Esophagus (tissue), 2 donors: ENCODE measurements around the gene PSME3. TPM values are rescaled to one million over a fixed set of nuclear protein-coding genes. Genes with fewer than 3 reads are reported as not detected.

Source experiments
- H3K27ac ChIP-seq, 2 donors: one replicate each; pipeline ENCODE4 v1.5.1; 2013; ENCODE audit warnings: low read depth in 2 of 2, mild to moderate bottlenecking in 2 of 2, inconsistent platforms in 1 of 2, low read length in 1 of 2, moderate library complexity in 1 of 2
- H3K27me3 ChIP-seq, 2 donors: one replicate each; pipeline ENCODE4 v1.6.1; 2013; ENCODE audit warnings: low read length in 2 of 2, control low read depth in 1 of 2, mild to moderate bottlenecking in 1 of 2; ENCODE audit not compliant: insufficient read depth in 2 of 2, control insufficient read depth in 1 of 2
- H3K36me3 ChIP-seq, 2 donors: one replicate each; pipeline ENCODE4 v1.6.1; 2013; ENCODE audit warnings: low read length in 1 of 2; ENCODE audit not compliant: control insufficient read depth in 2 of 2, insufficient read depth in 2 of 2
- H3K4me1 ChIP-seq, 2 donors: one replicate each; pipeline ENCODE4 v1.6.1; 2013; ENCODE audit warnings: low read length in 1 of 2; ENCODE audit not compliant: control insufficient read depth in 2 of 2, insufficient read depth in 2 of 2
- H3K4me3 ChIP-seq, 2 donors: one replicate each; pipeline ENCODE4 v1.5.1; 2013; ENCODE audit warnings: low read length in 2 of 2, mild to moderate bottlenecking in 2 of 2, low read depth in 1 of 2, moderate library complexity in 1 of 2
- H3K9me3 ChIP-seq, 2 donors: one replicate each; pipeline ENCODE4 v1.6.1; 2013; ENCODE audit warnings: mild to moderate bottlenecking in 2 of 2, low read depth in 1 of 2, low read length in 1 of 2, moderate library complexity in 1 of 2; ENCODE audit not compliant: control insufficient read depth in 2 of 2, insufficient read depth in 1 of 2
- WGBS, 2 donors: extraction: QIAGEN DNeasy Blood & Tissue Kit; methylation state at CpG; one replicate each; pipeline ENCODE4 v1.1.7; 2013; 5-methylcytosine and 5-hydroxymethylcytosine counted together
- polyA plus RNA-seq, 2 donors: library from polyadenylated mRNA; stranded (reverse); fragments of 200-250 nt; gene quantifications; one replicate each; pipeline ENCODE4 v1.2.3, GENCODE V29; 2013
- donor health status: healthy with polysubstance abuse.
- donor health status: Bipolar disorder and iron deficiency.

The PSME3 gene
- polyA plus RNA-seq, 2 donors, result 24.8 to 69.3 TPM

DNA sequence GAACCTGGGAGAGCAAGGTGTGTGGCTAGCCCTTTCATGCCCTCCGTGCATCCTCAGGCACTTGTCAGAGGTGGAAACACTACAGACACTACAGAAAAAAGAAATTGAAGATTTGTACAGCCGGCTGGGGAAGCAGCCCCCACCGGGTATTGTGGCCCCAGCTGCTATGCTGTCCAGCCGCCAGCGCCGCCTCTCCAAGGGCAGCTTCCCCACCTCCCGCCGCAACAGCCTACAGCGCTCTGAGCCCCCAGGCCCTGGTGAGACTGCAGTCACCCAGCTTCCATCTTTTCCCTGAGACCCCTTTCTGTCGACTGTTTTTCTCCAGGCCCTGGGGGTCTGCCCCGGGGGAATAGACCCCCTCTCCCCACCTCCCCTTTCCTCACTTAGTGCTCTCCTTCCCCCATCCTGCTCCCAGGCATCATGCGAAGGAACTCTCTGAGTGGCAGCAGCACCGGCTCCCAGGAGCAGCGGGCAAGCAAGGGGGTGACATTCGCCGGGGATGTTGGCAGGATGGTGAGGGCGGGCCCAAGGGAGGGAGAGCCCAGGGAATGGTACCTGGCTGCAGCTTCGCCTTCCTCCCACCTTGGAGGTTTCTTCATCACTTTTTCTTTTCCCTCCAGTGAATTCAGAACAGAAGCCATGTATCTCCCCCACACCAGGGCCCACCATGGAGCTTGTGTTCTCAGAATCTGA, 37.0 kb upstream of the PSME3 start:
- WGBS, 2 donors, result 91 to 92% methylated on average over 18 of the region's 18 CpGs
- Histone ChIP-seq H3K27me3 (no peaks in the 10 kb centered on the region), H3K36me3 (peaks cover 0 to 8% of the 10 kb centered on the region in 2 donors), H3K4me3 (no peak overlapping the region), H3K9me3 (no peaks in the 10 kb centered on the region), H3K27ac (peak overlapping the region; percentile 37 to 95), H3K4me1 (peaks cover 6 to 25% of the 10 kb centered on the region in 2 donors)

- peak overlapping the region; percentile 76 to 95 for H3K27ac ChIP-seq
- H3K9me3 ChIP-seq, result no peaks in the 10 kb centered on the region
- peaks cover 6 to 25% of the 10 kb centered on the region in 2 donors for H3K4me1 ChIP-seq
- peaks cover 0 to 8% of the 10 kb centered on the region in 2 donors for H3K36me3 ChIP-seq
- H3K4me3 ChIP-seq, result peak overlapping the region; percentile 95 to 99
- 53 to 67% methylated on average over 10 of the region's 10 CpGs for WGBS, 2 donors
- H3K27me3 ChIP-seq, result no peaks in the 10 kb centered on the region
Observed at GRCh38 chr17:42797067-42798007, 35.9 kb upstream of the PSME3 start.

GRCh38 chr17:42798011-42798382, 35.2 kb upstream of the PSME3 start:
- peak overlapping the region; percentile 76 to 95 for H3K27ac ChIP-seq
- peaks cover 0 to 8% of the 10 kb centered on the region in 2 donors for H3K36me3 ChIP-seq
- H3K9me3 ChIP-seq, result no peaks in the 10 kb centered on the region
- H3K27me3 ChIP-seq, result no peaks in the 10 kb centered on the region
- H3K4me3 ChIP-seq, result peak overlapping the region; percentile 95 to 99
- peaks cover 6 to 25% of the 10 kb centered on the region in 2 donors for H3K4me1 ChIP-seq
- WGBS, 2 donors, result 14 to 15% methylated on average over 10 of the region's 10 CpGs

DNA sequence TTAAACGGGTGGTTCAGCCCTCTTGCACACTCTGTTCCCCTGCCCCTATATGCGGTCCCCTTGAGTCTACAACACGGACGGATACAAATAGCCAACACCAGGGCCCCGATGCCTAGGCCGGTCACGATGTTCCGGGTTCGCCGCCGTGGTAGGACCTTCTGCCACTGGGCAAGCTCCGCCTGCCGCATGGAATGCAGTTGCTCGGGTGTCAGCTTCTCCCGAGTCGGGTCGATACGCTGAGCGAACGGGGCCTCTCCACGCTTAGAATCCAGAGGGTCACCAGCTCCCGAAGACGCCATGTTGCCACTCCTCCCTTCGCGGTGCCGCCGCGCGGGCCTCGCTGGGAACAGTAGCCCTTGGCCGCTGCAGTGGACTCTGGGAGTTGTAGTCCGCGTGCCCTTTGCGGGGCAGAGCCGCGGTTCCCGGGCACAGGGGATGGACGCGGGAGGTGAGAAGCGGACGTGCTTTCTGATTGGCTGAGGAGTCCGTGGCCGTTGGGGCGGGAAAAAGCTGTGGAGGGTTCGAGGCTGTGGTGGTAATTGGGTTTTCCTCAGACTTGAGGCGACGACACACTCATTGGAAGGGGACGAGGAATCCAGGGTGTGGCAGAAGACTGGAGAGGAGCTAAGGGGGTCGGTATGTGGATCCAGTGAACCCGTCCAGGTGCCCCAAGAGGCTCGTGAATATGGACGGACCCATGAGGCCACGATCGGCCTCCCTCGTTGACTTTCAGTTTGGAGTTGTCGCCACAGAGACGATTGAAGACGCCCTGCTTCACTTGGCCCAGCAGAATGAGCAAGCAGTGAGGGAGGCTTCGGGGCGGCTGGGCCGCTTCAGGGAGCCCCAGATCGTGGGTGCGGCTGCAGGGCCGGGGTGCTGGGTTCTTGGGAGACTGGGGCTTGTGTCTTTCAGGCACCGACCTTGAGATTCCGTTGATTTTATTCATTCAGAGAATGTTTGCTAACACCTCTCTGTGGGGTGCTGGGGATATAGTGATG, 34.5 kb upstream of the PSME3 start, which contains the start of the genes CNTD1 and COA3:
TSS of gene CNTD1 (plus strand) at position 479 of the 998 bp plus-strand sequence. CDS start at position 686, 207 bp downstream.
TSS of gene COA3 (minus strand) at position 322 of the 998 bp plus-strand sequence. CDS start at position 299, 23 bp downstream.
- no peaks in the 10 kb centered on the region for H3K27me3 ChIP-seq
- H3K4me1 ChIP-seq, result peaks cover 6 to 25% of the 10 kb centered on the region in 2 donors
- 26 to 27% methylated on average over 66 of the region's 66 CpGs for WGBS, 2 donors
- peak within 1 kb of the TSS; percentile 76 to 95 for H3K27ac ChIP-seq
- no peaks in the 10 kb centered on the region for H3K9me3 ChIP-seq
- H3K36me3 ChIP-seq, result peaks cover 0 to 8% of the 10 kb centered on the region in 2 donors
- H3K4me3 ChIP-seq, result peak within 1 kb of the TSS; percentile 95 to 99

GRCh38 chr17:42803074-42803883, 29.9 kb upstream of the PSME3 start:
- Histone ChIP-seq H3K27ac (no peak overlapping the region), H3K27me3 (no peaks in the 10 kb centered on the region), H3K4me3 (no peak overlapping the region), H3K9me3 (no peaks in the 10 kb centered on the region), H3K4me1 (peaks cover 0 to 3% of the 10 kb centered on the region in 2 donors), H3K36me3 (no peaks in the 10 kb centered on the region)
- 47 to 51% methylated on average over 2 of the region's 2 CpGs for WGBS, 2 donors

DNA sequence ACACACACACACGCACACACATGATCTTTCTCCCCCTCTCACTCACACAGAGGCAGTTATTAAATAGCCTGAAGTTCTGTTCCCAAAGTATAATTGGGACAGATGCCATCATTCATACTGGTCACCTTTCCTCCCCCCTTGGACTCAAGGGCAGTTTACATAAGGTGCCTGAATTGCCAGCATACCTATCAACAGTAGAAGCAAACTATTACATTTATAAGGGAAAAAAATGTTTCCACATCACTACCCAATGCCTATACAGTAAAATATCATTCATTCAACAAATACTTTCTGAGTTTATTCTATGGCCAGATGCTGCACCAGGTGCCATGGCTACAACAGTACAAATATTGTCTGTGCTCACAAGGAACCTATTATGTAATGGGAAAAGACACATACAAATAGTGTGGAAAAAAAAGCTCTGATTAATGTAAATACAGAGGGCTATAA, 28.3 kb upstream of the PSME3 start:
- Histone ChIP-seq H3K36me3 (no peaks in the 10 kb centered on the region), H3K27ac (no peak overlapping the region), H3K4me1 (no peaks in the 10 kb centered on the region), H3K27me3 (no peaks in the 10 kb centered on the region), H3K9me3 (no peaks in the 10 kb centered on the region), H3K4me3 (no peak overlapping the region)
- 64 to 91% methylated on average over 1 of the region's 1 CpG for WGBS, 2 donors

DNA sequence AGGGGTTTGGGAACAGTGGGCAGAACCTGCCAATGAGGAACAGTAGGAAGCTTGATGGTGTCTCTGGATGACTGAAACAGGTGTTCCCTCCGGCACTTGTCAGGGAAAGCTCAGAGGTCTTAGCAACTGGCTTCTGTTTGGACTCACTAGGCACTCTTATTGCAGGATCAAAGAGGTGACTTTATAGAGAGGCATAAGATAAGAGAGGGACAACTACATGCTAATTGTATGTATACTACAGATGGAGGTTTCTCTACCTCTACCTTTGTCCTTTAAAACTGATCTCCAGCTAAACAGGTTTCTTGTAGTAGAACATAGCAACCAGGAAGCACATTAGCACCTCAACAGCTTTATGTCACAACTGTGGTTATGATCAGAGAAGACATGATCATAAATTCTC, 26.9 kb upstream of the PSME3 start:
- H3K36me3 ChIP-seq, result peaks cover 1 to 6% of the 10 kb centered on the region in 2 donors
- H3K9me3 ChIP-seq, result no peaks in the 10 kb centered on the region
- no peak overlapping the region for H3K4me3 ChIP-seq
- H3K27ac ChIP-seq, result no peak overlapping the region
- H3K27me3 ChIP-seq, result no peaks in the 10 kb centered on the region
- WGBS, 2 donors, result 77 to 95% methylated on average over 1 of the region's 1 CpG
- H3K4me1 ChIP-seq, result no peaks in the 10 kb centered on the region

DNA sequence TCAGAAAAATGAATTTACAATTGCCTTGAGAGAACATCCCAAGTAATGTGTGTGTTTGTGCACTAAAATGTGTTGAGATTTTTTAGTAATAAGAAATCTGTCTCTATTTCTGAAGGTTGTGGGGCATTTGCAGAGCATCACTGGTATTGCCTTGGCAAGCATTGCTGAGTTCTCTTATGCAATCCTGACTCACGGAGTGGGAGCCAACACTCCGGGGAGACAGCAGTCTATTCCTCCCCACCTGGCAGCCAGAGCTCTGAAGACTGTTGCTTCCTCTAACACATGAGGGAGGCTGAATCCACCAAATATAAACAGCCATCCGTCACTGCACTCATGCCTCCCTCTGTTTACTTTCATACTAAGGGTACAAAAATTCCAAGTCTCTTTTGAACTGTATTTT, 23.9 kb upstream of the PSME3 start:
- peaks cover 8 to 10% of the 10 kb centered on the region in 2 donors for H3K36me3 ChIP-seq
- 25 to 31% methylated on average over 3 of the region's 3 CpGs for WGBS, 2 donors
- H3K9me3 ChIP-seq, result no peaks in the 10 kb centered on the region
- H3K27me3 ChIP-seq, result no peaks in the 10 kb centered on the region
- no peaks in the 10 kb centered on the region for H3K4me1 ChIP-seq
- no peak overlapping the region for H3K27ac ChIP-seq
- H3K4me3 ChIP-seq, result no peak overlapping the region
